Type B pancreatic cell (in vitro differentiated cells): ENCODE measurements around the gene SNPH. TPM values are rescaled to one million over a fixed set of nuclear protein-coding genes. Genes with fewer than 3 reads are reported as not detected.

Experiments used
- DNase-seq: peaks from one replicate; pipeline ENCODE4 v3.0.0; 2021; ENCODE audit warnings: mixed read lengths; ENCODE audit not compliant: unreplicated experiment; ENCODE audit errors: extremely low spot score
- H3K27ac Mint-ChIP-seq: 2 replicates; pipeline ENCODE4 v1.8.0; 2021; ENCODE audit warnings: mild to moderate bottlenecking, mixed read lengths
- H3K27me3 Mint-ChIP-seq: 2 replicates; pipeline ENCODE4 v1.8.0; 2021; ENCODE audit warnings: mixed read lengths
- H3K36me3 Mint-ChIP-seq: 2 replicates; pipeline ENCODE4 v1.8.0; 2021; ENCODE audit warnings: mixed read lengths
- H3K4me1 Mint-ChIP-seq: one replicate; pipeline ENCODE4 v1.8.0; 2021; ENCODE audit warnings: mixed read lengths; ENCODE audit not compliant: unreplicated experiment
- H3K4me3 Mint-ChIP-seq: 2 replicates; pipeline ENCODE4 v1.8.0; 2021; ENCODE audit warnings: mild to moderate bottlenecking, mixed read lengths
- H3K9me3 Mint-ChIP-seq: 2 replicates; pipeline ENCODE4 v1.8.0; 2021; ENCODE audit warnings: mixed read lengths
- total RNA-seq: library from RNA; stranded (reverse); gene quantifications from 2 replicates; pipeline ENCODE4 v1.2.1, GENCODE V29; 2021; ENCODE audit warnings: low replicate concordance
- TF ChIP-seq, protein P1 (sequence below): fragments of 200-600 bp; sonication (generic); conservative IDR thresholded peaks from 2 replicates; pipeline ENCODE4 v1.5.0; 2021; ENCODE audit warnings: antibody characterized with exemption, mild to moderate bottlenecking

SNPH gene
- total RNA-seq, 1 donor from 2014 or later = 2.7 TPM

DNA sequence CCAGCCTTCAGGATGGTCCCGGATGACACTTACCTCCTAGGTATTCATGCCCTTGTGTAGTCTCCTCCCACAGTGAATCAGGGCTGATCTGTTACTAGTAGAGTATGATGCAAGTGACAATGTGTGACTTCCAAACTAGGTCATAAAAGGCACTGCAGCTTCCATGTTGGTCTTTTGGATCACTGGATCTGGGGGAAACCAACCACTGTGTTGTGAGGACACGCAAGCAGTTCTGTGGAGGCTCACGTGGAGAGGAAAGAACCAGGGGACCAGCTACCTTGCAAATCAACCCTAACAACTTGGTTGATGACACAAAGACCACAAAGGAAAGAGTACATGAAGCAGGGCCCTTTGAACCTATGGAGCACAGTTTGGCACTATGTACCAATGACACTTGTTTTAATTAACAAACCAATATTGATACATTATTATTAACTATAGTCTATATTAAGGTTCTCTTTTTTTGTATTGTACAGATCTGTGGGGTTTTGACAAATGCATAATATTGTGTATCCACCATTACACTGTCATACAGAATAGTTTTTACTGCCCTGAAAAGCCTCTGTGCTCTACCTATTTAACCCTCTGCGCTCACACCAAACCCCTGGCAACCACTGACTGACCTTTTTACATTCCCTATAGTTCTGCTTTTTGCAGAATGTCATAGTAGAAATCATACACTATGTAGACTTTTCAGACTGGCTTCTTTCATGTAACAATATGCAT is 79.1 kb downstream of the SNPH start:
- Mint-ChIP-seq H3K9me3 (peaks cover 7% of the 10 kb centered on the region), H3K4me3 (no peak overlapping the region), H3K4me1 (no peaks in the 10 kb centered on the region), H3K36me3 (peaks cover 4% of the 10 kb centered on the region), H3K27ac (no peak overlapping the region), H3K27me3 (no peaks in the 10 kb centered on the region)
- no peak for DNase-seq
- TF ChIP-seq, protein P1, sequence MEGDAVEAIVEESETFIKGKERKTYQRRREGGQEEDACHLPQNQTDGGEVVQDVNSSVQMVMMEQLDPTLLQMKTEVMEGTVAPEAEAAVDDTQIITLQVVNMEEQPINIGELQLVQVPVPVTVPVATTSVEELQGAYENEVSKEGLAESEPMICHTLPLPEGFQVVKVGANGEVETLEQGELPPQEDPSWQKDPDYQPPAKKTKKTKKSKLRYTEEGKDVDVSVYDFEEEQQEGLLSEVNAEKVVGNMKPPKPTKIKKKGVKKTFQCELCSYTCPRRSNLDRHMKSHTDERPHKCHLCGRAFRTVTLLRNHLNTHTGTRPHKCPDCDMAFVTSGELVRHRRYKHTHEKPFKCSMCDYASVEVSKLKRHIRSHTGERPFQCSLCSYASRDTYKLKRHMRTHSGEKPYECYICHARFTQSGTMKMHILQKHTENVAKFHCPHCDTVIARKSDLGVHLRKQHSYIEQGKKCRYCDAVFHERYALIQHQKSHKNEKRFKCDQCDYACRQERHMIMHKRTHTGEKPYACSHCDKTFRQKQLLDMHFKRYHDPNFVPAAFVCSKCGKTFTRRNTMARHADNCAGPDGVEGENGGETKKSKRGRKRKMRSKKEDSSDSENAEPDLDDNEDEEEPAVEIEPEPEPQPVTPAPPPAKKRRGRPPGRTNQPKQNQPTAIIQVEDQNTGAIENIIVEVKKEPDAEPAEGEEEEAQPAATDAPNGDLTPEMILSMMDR = no peak

DNA sequence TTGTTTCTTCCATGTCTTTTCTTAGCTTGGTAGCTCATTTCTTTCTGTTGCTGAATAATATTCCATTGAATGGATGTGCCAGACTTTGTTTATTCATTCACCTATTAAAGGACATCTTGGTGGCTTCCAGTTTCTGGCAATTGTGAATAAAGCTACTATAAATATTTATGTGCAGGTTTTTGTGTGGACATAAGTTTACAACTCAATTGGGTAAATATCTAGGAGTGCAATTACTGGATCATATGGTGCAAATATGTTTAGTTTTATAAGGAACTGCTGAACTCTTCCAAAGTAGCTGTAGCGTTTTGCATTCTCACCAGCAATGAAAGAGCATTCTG is 79.6 kb downstream of the SNPH start:
- H3K4me1 Mint-ChIP-seq = no peaks in the 10 kb centered on the region
- DNase-seq = no peak
- H3K4me3 Mint-ChIP-seq = no peak overlapping the region
- H3K36me3 Mint-ChIP-seq = peaks cover 9% of the 10 kb centered on the region
- H3K9me3 Mint-ChIP-seq = peaks cover 11% of the 10 kb centered on the region
- no peak overlapping the region for H3K27ac Mint-ChIP-seq
- TF ChIP-seq, protein P1 = no peak
- H3K27me3 Mint-ChIP-seq = no peaks in the 10 kb centered on the region

DNA sequence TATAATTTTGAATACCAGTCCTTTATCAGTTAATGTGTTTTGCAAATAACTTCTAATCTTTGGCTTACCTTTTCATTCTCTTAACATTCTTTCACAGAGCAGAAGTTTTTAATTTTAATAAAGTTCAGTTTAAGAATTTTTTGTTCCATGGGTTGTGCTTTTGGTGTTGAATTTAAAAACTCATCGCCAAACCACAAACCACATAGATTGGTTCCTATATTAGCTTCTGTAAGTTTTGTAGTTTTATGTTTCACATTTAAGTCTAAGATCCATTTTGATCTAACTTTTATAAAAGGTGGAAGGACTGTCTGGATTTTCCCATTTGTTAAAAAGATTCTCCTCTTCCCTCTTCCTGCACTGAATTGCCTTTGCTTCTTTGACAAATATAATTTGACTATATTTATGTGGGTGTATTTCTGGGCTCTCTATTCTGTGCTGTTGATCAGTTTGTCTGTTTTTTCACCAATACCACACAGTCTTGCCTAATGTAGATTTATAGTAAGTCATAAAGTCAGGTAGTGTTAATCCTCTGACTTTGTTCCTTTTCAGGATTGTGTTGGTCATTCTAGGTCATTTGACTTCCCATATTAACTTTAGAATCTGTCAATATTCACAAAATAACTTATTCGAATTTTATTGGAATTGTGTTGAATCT is 80.3 kb downstream of the SNPH start:
- Mint-ChIP-seq H3K9me3 (peaks cover 12% of the 10 kb centered on the region), H3K4me3 (no peak overlapping the region), H3K27me3 (no peaks in the 10 kb centered on the region), H3K36me3 (peaks cover 14% of the 10 kb centered on the region), H3K27ac (no peak overlapping the region), H3K4me1 (no peaks in the 10 kb centered on the region)
- DNase-seq = no peak
- TF ChIP-seq, protein P1 = no peak

DNA sequence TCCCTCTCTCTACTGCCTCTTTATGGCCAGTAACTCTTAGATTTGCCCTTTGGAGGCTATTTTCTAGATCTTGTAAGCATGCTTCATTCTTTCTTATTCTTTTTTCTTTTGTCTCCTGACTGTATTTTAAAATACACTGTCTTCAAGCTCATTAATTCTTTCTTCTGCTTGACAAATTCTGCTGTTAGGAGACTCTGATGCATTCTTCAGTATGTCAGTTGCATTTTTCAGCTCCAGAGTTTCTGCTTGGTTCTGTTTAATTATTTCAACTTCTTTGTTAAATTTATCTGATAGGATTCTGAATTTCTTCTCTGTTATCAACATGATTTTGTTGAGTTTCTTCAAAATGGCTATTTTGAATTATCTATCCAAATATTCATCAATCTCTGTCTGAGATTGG is 87.9 kb downstream of the SNPH start:
- TF ChIP-seq, protein P1 = no peak
- H3K36me3 Mint-ChIP-seq = peaks cover 54% of the 10 kb centered on the region
- no peak overlapping the region for H3K4me3 Mint-ChIP-seq
- no peak overlapping the region for H3K27ac Mint-ChIP-seq
- H3K27me3 Mint-ChIP-seq = no peaks in the 10 kb centered on the region
- no peak for DNase-seq
- no peaks in the 10 kb centered on the region for H3K4me1 Mint-ChIP-seq
- H3K9me3 Mint-ChIP-seq = peaks cover 4% of the 10 kb centered on the region

DNA sequence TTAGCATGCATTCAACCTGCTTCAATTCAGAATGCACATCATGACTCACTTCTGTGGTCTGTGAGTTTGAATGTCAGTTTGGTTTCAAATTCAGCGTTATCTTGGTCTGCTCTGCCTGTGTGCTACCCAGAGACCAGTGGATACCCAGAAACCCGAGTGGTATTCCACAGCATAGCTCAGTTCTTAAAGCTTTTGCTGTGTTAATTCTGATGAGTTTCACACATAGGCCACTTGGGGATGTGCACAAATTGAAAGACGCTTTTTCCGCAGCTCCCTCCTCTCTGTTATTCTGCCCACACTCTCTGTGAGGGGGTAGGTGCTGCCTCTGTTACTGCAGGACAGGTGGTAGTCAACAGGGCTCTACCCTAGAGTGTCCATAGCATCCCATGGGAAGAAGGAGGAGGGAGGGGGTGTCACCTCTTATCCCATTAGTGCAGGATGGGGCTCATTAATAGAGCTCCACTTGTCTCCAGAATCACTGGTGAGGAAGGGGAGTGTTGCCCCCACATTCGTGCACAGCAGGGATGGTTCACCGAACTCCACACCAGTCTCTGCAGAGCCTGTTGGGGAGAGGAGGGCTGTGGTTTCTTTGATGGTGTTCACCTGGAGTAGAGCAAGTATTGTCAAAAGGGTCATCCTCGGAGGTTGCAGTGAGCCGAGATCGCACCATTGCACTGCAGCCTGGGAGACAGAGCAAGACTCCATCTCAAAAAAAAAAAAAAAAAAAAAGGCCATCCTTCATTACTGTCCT is 92.0 kb downstream of the SNPH start:
- Mint-ChIP-seq H3K27ac (no peak overlapping the region), H3K4me1 (no peaks in the 10 kb centered on the region), H3K36me3 (peaks cover 46% of the 10 kb centered on the region), H3K9me3 (no peaks in the 10 kb centered on the region), H3K27me3 (no peaks in the 10 kb centered on the region), H3K4me3 (no peak overlapping the region)
- TF ChIP-seq, protein P1 = no peak
- DNase-seq = no peak

Other genes starting within 250 kb of the SNPH start
- 142 and 150 TPM in 2 replicates for gene PSMF1, start 147.7 kb upstream of the SNPH start, total RNA-seq
- gene TMEM74B, start 81.3 kb upstream of the SNPH start, total RNA-seq = 10.7 and 12.0 TPM in 2 replicates
- 0.24 and 0.33 TPM in 2 replicates for gene C20orf202, start 62.8 kb upstream of the SNPH start, total RNA-seq
- gene RAD21L1, start 40.2 kb upstream of the SNPH start, total RNA-seq = not detected in 2 replicates
- 4.9 and 7.4 TPM in 2 replicates for gene SDCBP2, start 62.8 kb downstream of the SNPH start, total RNA-seq
- gene FKBP1A, start 126.8 kb downstream of the SNPH start, total RNA-seq = 149 and 177 TPM in 2 replicates
- gene NSFL1C, start 200.6 kb downstream of the SNPH start, total RNA-seq = 79.2 and 81.0 TPM in 2 replicates
- gene SIRPB2, start 225.1 kb downstream of the SNPH start, total RNA-seq = not detected in 2 replicates